Measurements from ENCODE around the gene ME3. TPM values are rescaled to one million over a fixed set of nuclear protein-coding genes. Genes with fewer than 3 reads are reported as not detected.

Gene ME3
- total and polyA plus RNA-seq, 2 experiments from 2014 or later = 3.5 to 17.2 TPM

GRCh38 chr11:86591631-86592030 is 80.8 kb downstream of the ME3 start:
- Histone ChIP-seq H3K27ac (no peak overlapping the region), H3K4me1 (ENCODE audit: low read depth) (peaks cover 14% of the 10 kb centered on the region), H3K4me3 (no peak overlapping the region), H3K36me3 (no peaks in the 10 kb centered on the region), H3K27me3 (no peaks in the 10 kb centered on the region), H3K9me3 (ENCODE audit: low read depth) (no peaks in the 10 kb centered on the region)
- no peak for TF ChIP-seq CTCF (IDR thresholded peaks at IDR 0.05; ENCODE audit: low read depth, low read length)
- no peak for DNase-seq (ENCODE audit: low read depth in 1 of 2, low spot score in 1 of 2)

GRCh38 chr11:86589856-86590589 is 82.4 kb downstream of the ME3 start:
- TF ChIP-seq CTCF (IDR thresholded peaks at IDR 0.05; ENCODE audit: low read depth, low read length) = no peak
- no peak for DNase-seq (ENCODE audit: low read depth in 1 of 2, low spot score in 1 of 2)
- H3K4me3 ChIP-seq = no peak overlapping the region
- no peak overlapping the region for H3K27ac ChIP-seq
- H3K9me3 ChIP-seq (ENCODE audit: low read depth) = no peaks in the 10 kb centered on the region
- H3K36me3 ChIP-seq = no peaks in the 10 kb centered on the region
- no peaks in the 10 kb centered on the region for H3K27me3 ChIP-seq
- peaks cover 11% of the 10 kb centered on the region for H3K4me1 ChIP-seq (ENCODE audit: low read depth)

DNA sequence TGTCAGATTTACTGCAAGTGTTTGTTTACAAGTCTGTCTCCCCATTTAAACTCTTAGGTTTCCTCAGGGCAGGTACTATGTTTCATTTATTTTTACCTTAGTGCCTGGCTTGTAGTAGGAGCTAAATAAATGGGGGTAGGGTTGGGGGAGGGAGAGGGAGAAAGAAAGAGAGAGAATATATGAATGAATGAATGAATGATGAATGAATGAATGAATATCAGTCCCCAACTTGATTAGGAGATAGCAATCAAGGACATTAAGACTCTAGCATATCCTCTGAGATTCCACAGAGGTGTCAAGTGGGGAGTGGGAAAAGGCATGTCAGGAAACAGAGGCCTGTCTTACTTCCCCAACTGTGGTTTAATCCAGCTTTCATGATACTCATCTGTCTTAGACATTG is 83.2 kb downstream of the ME3 start:
- no peak for TF ChIP-seq CTCF (IDR thresholded peaks at IDR 0.05; ENCODE audit: low read depth, low read length)
- Histone ChIP-seq H3K9me3 (ENCODE audit: low read depth) (no peaks in the 10 kb centered on the region), H3K4me1 (ENCODE audit: low read depth) (peaks cover 11% of the 10 kb centered on the region), H3K27me3 (no peaks in the 10 kb centered on the region), H3K4me3 (no peak overlapping the region), H3K36me3 (no peaks in the 10 kb centered on the region), H3K27ac (peak overlapping the region; percentile 56)
- DNase-seq (ENCODE audit: low read depth in 1 of 2, low spot score in 1 of 2) = no peak

DNA sequence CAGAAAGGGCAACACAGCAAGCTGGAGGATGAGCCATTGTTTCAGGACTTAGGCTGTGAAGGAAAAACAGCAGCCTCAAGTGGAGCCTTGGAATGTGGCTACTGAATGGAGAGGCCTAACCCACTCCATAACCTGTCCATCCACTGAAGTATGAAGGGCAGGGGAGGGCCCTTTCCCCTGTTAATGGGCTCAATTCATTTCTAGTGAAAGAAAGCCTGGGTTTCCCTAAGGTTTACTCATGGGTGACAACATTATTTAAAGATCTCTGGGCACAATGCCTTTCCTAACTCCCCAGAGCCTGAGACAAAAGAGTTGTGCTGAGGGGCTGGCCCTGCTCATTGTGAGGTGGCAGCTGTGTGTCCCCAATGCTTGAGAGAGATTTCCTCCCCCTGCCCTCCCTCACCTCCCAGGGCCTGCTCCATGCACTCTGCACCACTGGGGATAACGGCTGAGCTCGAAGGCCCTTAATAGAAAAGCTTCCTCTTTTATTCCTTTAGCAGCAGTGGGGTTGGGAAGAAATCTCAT is 83.8 kb downstream of the ME3 start:
- no peak for DNase-seq (ENCODE audit: low read depth in 1 of 2, low spot score in 1 of 2)
- H3K4me1 ChIP-seq (ENCODE audit: low read depth) = peaks cover 11% of the 10 kb centered on the region
- peak overlapping the region; percentile 56 for H3K27ac ChIP-seq
- no peaks in the 10 kb centered on the region for H3K27me3 ChIP-seq
- no peak for TF ChIP-seq CTCF (IDR thresholded peaks at IDR 0.05; ENCODE audit: low read depth, low read length)
- no peaks in the 10 kb centered on the region for H3K36me3 ChIP-seq
- no peaks in the 10 kb centered on the region for H3K9me3 ChIP-seq (ENCODE audit: low read depth)
- H3K4me3 ChIP-seq = no peak overlapping the region

DNA sequence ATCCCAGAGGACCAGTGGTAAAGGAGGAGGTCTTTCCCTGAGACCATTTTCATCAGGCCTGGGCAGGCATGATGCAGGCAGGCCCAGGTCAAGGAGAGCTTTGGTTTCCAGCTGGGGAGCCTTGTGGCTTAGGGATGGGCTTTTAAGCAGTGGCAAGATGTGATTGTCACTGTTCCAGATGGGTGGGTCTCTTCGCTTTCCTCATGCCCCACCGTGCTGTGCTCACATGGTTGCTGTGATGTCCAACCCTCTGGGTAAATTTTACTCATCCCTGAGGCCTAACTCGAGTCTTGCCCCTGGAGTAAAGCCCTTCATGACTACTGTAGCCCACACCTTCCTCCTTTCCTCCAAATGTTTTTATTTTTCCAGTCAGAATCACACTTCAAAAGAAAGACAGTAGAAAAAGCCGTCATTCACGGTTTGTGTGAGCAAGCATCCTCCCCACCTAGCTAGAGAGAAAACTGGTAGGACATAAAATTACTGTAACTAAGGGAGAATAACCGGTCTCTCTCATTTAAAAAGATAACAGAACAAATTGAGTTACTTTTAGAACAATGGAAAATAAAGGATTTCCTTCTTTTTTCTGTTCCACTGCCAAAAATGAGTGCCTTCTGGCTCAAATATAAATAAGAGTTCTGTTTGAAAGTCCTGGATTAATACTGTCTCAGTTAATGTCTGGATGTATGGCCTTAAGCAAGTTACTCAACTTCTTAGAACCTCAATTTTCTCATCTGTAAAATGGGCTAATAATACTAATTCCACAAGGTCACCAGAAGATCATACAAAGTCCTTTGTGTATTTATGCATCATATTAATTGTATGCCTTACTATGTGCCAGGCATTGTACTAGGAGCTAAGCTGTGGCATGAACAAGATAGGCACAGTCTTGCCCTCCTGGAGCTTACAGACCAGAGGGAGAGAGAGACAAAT is 84.9 kb downstream of the ME3 start:
- H3K27ac ChIP-seq = no peak overlapping the region
- peaks cover 11% of the 10 kb centered on the region for H3K4me1 ChIP-seq (ENCODE audit: low read depth)

More for the DNA sequence above, 84.9 kb downstream of the ME3 start:
- Histone ChIP-seq H3K9me3 (ENCODE audit: low read depth) (no peaks in the 10 kb centered on the region), H3K4me3 (no peak overlapping the region), H3K36me3 (no peaks in the 10 kb centered on the region), H3K27me3 (no peaks in the 10 kb centered on the region)
- no peak for DNase-seq (ENCODE audit: low read depth in 1 of 2, low spot score in 1 of 2)
- TF ChIP-seq CTCF (IDR thresholded peaks at IDR 0.05; ENCODE audit: low read depth, low read length) = no peak

Measured in cardiac muscle cell (in vitro differentiated cells and primary cell).